HG03280 (cell line): ENCODE results near the gene GAS2L2.
"Not testable (repeated sequence)": the region's sequence is repeated elsewhere in the genome, so short reads cannot be mapped to it uniquely, and the experiment has no call there.

Experiments used
- ATAC-seq: cut with Tn5 transposase; IDR thresholded peaks from one replicate; pipeline ENCODE4 v1.9.1; 2021; ENCODE audit warnings: mild to moderate bottlenecking, moderate library complexity; ENCODE audit not compliant: unreplicated experiment

Gene GAS2L2

DNA sequence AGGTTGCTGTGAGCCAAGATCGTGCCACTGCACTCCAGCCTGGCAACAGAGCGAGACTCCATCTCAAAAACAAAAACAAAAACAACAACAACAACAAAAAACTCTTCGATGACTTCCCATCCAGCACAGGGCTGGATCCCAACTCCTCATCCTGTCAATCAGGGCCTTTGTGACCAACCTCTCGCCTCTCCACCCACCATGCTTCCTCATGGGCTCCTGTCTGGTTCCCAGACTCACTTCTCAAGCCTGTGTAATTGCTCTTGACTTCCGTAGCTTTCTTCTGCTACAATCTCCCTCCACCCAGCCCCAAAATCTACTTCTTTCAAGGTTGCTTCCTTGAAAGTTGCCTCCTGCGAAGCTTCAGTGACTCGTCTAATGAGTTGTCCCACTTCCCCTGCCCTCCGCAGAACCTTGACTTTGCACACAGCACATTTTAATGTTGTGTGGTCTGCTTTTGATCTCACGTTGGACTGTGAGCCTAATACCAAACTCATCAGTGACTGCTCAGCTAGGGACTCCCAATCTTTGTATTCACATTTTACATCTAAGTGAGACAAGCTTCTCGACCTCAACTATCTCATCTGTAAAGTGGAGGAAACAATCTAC, 22.5 kb downstream of the GAS2L2 start:
- ATAC-seq: no peak

DNA sequence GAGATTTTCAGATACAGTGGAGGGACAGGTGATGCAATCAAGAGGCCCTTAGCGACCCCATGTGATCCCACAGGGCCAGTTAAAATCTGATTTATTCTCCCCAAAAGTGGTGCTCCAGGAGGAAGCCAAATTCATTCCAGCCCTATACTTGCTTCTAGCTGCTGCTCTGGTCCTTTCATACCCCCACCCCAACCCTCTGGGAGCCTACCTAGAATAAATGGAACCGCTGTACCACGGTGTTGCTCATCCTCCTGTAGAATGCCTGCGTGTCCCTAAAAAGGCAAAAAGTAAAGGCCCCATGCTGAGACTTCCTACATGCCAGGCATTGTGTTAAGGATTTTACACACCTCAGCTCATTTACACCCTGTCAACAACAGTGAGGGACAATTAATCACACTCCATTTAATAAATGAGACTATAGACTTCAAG, 23.6 kb downstream of the GAS2L2 start:
- no peak for ATAC-seq

- no peak for ATAC-seq
These were observed 24.5 kb downstream of the GAS2L2 start for GRCh38 chr17:35728551-35728950.

GRCh38 chr17:35727635-35728034, 25.4 kb downstream of the GAS2L2 start:
- no peak for ATAC-seq

DNA sequence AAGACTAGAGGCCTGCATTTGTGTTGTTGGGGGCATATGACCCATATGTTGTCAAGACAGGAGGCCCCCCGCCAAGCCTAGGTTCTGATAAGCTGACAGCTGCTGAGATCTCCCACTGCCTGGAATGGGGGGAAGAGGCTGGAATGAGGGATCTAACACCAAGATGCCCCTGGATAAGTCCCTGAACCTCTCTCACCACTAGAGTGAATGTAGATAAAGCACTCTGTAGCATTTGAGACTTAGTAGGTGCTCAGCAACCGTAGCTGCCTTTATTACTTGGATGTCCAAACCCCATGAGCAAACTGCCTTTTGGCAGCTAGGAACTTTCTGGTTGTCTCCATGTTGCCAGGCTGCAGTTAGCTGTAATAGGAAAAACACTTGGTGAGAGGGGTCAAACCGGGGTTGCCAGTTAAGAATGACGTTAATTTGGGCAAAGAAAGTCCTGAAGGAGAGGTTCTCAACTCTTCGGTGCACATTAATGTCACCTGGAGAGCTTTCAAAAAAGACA, 26.0 kb downstream of the GAS2L2 start:
- ATAC-seq: no peak

DNA sequence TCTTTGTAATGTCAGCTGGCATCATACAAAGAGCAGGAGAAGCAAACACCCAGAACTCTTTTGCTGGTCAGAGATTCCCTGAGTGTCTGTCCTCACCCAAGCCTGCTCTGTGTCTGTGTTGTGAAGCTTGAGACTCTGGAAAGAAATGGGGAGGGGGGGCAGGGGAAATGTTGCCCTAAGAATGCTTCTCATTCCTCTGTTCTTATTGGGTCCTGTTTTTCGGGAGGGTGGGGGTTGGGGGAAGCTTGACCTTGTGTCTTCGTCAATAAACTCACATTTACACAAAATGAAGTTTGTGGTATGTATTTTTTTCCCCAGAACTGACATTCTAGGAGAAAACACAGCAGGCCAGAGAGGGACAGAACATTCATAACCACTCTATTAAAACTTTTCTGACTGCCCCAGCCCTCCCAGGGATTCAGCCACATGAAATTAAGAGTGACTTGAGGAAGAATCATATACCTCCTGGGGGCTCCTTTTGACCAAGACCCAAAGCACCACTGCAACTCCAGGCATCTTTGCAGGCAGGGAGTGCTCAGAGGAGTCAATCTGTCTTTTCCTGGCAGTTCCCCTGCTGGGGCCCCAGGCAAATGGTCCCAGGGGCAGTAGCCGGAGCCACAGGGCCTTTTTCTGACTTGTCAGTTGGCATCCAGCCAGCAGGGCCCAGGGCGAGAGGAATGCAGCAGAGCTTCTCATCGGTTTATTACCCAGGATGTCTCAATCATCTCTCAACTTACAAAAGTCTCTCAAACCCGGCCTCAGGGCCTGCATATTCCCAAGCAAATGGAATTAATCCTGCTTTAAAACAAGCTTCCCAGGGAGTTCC, 26.7 kb downstream of the GAS2L2 start:
- ATAC-seq: no peak

- ATAC-seq: no peak
These were observed 27.3 kb downstream of the GAS2L2 start for GRCh38 chr17:35725802-35726126.

DNA sequence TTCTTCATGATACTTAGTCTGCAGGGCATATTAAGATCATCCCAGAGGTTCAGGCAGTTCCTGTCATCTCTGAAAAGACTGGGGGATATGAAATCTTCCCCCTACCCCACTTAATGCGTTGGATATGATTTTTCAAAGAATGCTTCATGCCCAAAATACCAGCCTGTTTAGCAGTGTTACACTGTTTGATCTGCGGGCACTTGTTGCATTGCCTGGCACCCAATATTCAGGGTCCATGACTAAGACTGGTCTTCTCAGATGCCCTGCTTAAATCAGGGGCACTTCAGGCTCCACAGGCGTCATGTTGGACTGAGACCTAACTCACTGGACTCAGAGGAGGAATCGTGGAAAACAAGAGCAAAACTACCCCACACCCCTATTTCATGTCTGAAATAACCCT, 28.0 kb downstream of the GAS2L2 start:
- no peak for ATAC-seq

DNA sequence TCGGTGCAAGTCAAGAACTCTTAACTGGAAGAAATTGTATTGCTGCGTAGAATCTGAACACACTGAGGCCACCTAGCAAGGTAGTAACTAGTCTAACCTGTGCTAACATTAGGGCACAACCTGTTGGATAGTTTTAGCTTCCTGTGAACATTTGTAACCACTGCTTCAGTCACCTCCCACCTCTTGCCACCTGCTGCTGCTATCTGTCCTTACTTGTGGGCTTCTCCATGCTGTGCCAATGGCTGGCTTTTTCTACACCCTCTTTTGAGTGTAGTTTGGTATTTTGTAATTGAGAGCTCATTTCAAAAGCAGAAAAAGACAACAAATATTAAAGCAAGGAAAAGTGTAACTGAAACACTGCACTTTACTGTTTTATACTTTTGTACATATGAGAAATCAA, 29.3 kb downstream of the GAS2L2 start:
- no peak for ATAC-seq

DNA sequence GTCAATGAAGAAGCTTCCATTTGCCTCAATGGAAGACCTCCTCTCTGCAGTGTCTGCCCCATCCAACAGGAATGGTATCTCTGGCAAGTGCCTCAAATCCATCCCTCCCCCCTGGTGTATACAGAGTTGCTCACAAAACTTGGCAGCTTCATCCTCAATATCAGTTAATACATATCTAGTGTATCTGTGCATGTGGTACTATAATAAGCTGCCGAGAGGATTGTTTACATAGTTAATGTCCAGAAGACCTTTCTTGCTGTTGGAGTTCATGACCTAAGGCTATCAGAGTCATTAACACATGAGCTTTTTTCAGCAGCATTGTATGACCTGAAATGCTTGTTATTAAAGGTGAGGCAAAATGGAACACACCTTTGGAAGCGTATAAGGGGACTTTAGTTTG, 35.6 kb downstream of the GAS2L2 start:
- no peak for ATAC-seq

DNA sequence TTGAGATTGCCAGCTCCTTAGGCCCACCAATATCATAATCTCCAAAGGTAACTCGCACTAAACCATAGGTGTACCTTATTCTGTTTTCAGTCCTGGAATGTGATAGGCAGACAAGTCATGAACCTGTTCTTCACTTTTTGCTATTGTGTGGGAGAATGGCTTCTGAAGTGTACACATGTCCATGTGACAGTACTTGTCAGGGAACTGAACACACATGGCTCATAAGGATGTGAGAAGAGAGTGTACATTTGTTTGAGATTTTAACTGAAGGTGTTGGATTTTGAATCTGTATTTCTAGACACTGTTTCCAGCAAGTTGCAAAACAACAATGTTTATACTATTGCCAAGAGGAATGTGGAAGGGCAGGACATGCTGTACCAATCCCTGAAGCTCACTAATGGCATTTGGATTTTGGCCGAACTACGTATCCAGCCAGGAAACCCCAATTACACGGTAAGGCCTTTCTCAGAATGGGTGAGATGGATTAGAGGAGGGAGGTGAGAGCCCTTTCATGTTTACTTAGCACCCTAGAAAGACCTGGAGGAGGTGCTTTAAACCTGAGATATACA, 36.1 kb downstream of the GAS2L2 start:
- no peak for ATAC-seq

GRCh38 chr17:35716173-35716572, 36.9 kb downstream of the GAS2L2 start:
- ATAC-seq: no peak

GRCh38 chr17:35715416-35715815, 37.6 kb downstream of the GAS2L2 start:
- ATAC-seq: no peak

- no peak for ATAC-seq
These were observed 38.1 kb downstream of the GAS2L2 start for GRCh38 chr17:35714988-35715387.

- no peak for ATAC-seq
These were observed 39.8 kb downstream of the GAS2L2 start for GRCh38 chr17:35713069-35713728.

- no peak for ATAC-seq
These were observed 42.1 kb downstream of the GAS2L2 start for GRCh38 chr17:35710950-35711349.

DNA sequence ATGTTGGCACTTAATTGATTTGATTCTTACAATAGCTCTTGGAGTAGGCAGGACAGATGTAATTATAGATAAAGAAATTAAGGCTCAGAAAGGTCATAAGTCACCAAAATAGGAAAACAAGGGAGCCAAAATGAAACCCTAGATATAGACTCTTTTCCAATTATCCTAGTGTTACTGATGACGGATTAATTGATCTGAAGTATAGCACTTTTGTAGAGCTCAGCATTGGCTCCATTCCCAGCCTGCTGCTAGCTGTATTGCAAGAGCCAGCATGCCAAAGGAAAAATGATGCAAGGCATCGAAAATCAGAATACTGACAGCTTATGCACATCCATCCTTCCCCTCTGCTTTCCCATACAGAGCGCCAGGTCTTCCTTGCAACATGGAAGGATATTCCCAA, 43.2 kb downstream of the GAS2L2 start:
- ATAC-seq: no peak

DNA sequence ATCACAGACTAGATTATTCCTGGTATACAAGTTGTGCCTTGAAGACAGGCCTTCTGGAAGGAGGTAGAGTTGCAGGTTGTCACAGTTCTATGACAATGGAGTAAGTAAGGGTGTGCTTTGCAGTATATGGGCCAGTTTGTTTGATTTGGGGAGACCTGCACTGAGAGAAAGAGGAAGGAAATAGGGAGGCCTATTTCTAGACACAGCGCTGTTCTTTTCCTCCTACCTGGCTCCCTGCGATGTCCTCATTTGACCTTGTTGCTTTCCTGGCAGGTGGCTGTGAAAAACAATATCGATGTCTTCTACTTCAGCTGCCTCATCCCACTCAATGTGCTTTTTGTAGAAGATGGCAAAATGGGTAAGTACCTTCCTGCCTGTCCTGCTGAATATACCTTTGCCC, 44.1 kb downstream of the GAS2L2 start:
- no peak for ATAC-seq

DNA sequence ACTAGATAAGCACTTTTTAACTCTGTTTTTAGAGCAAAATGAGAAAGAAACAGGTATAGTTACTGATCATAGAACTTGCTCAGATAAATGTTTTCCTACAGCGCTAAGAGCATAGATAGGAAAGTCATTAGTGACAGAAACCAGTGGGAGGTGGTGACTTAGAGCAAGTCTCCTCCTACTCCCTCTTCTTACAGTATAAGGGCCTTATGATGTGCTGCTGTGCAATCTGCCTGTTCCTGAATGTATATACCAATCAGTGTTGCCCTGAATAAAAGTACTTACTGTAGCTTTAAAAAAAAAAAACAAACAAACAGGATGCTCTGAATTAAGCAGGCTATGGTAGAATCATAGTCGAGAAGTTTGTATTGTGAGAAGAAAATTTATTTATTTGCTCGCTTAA, 44.9 kb downstream of the GAS2L2 start:
- ATAC-seq: no peak

- ATAC-seq: no peak
These were observed 47.3 kb downstream of the GAS2L2 start for GRCh38 chr17:35705705-35706104.

DNA sequence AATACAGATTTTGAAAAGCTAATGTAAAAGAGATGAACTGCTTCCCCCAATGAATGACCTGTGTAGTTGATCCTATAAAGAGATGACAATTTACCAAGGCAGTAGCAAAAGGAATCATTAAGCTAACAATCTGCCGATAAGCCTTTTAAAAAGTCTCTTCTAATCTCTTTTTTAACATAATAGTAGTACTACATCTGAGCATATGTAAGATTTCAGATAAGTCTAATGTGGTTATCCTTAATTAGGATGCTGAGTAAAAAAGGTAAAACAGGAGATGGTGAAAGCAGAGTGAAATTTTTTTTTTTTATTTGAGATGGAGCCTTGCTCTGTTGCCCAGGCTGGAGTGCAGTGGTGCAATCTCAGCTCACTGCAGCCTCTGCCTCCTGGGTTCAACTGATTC, 47.8 kb downstream of the GAS2L2 start:
- ATAC-seq: no peak

- ATAC-seq: not testable (repeated sequence)
These were observed 49.7 kb downstream of the GAS2L2 start for GRCh38 chr17:35703308-35703707.
